Measurements from ENCODE around the gene SLC5A2. TPM values are rescaled to one million over a fixed set of nuclear protein-coding genes. Genes with fewer than 3 reads are reported as not detected.

The SLC5A2 gene
- total and polyA plus RNA-seq, 2 of the 13 experiments (the other 11 are each of a cell fraction or from before 2014, with no cell fraction given): 0.24 to 0.97 TPM

DNA sequence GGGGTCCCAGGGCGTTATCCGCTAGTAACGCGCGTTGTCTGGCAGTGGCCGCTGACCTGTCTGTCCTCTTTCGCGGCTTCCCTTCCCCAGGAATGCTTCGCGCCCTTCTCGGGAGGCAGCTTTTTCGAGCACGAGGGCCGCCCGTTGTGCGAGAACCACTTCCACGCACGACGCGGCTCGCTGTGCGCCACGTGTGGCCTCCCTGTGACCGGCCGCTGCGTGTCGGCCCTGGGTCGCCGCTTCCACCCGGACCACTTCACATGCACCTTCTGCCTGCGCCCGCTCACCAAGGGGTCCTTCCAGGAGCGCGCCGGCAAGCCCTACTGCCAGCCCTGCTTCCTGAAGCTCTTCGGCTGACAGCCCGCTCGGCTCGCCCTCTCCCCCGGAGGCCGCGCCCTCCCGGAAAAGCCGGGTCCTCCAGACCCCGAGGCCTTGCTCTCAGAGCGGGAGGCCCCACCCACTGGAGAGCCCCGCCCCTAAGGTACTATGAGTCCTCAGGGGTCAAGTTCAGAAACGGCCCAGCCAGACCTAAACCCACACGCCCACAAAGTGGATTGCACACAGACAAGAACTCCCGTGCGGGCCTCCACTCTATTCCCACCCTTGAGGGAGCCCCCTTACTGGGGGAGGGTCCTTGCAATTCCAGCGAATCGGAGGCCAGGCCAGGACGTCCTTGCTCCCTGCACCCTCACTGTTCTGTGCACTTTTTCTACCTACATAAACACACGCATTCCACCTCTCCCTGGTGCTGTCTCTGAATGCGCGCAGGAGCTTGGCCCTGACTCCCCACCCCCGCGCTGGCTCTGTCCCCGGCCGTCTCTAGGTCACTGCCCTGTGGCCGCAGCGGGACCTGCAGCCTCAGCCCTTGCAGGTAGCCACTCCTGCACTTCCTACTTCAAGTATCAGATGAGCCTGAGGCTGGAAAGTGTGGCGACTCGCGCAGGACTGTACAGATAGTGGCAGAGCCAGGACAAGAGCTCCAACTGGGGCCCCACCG is 5.4 kb upstream of the SLC5A2 start (continued):
- TF ChIP-seq, protein P1, sequence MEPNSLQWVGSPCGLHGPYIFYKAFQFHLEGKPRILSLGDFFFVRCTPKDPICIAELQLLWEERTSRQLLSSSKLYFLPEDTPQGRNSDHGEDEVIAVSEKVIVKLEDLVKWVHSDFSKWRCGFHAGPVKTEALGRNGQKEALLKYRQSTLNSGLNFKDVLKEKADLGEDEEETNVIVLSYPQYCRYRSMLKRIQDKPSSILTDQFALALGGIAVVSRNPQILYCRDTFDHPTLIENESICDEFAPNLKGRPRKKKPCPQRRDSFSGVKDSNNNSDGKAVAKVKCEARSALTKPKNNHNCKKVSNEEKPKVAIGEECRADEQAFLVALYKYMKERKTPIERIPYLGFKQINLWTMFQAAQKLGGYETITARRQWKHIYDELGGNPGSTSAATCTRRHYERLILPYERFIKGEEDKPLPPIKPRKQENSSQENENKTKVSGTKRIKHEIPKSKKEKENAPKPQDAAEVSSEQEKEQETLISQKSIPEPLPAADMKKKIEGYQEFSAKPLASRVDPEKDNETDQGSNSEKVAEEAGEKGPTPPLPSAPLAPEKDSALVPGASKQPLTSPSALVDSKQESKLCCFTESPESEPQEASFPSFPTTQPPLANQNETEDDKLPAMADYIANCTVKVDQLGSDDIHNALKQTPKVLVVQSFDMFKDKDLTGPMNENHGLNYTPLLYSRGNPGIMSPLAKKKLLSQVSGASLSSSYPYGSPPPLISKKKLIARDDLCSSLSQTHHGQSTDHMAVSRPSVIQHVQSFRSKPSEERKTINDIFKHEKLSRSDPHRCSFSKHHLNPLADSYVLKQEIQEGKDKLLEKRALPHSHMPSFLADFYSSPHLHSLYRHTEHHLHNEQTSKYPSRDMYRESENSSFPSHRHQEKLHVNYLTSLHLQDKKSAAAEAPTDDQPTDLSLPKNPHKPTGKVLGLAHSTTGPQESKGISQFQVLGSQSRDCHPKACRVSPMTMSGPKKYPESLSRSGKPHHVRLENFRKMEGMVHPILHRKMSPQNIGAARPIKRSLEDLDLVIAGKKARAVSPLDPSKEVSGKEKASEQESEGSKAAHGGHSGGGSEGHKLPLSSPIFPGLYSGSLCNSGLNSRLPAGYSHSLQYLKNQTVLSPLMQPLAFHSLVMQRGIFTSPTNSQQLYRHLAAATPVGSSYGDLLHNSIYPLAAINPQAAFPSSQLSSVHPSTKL (CRISPR knock-in tag; IDR thresholded peaks at IDR 0.05): peak; percentile 68; the same call in 1 of the 2 replicates
- TF ChIP-seq SSRP1 (CRISPR knock-in tag; IDR thresholded peaks at IDR 0.05) (no peak), HOMEZ (CRISPR knock-in tag; IDR thresholded peaks at IDR 0.05; ENCODE audit: low read depth) (peak; percentile 13; the same call in 1 of the 2 replicates), ZNF10 (CRISPR knock-in tag; IDR thresholded peaks at IDR 0.05; ENCODE audit: borderline replicate concordance, low read depth) (no peak), ZNF263 (CRISPR knock-in tag; IDR thresholded peaks at IDR 0.05) (no peak; the same call in 1 of the 2 replicates), FIP1L1 (IDR thresholded peaks at IDR 0.05; ENCODE audit: borderline replicate concordance, insufficient read depth, low read depth, low read length) (no peak), DMAP1 (CRISPR knock-in tag; IDR thresholded peaks at IDR 0.05) (no peak; the same call in 1 of the 2 replicates), SOX5 (CRISPR knock-in tag; IDR thresholded peaks at IDR 0.05; ENCODE audit: borderline replicate concordance) (peak; percentile 50), PCBP2 (optimal IDR thresholded peaks at IDR 0.05; ENCODE audit: low read depth, low read length, poor library complexity, severe bottlenecking) (no peak), HNF4A (CRISPR knock-in tag; IDR thresholded peaks at IDR 0.05) (peak; percentile 81), THAP11 (CRISPR knock-in tag; IDR thresholded peaks at IDR 0.05) (peak; percentile 53), ARHGAP35 (CRISPR knock-in tag; IDR thresholded peaks at IDR 0.05; ENCODE audit: borderline replicate concordance) (peak; percentile 51), ZNF331 (CRISPR knock-in tag; IDR thresholded peaks at IDR 0.05) (peak; percentile 54; the same call in 1 of the 2 replicates), ZNF354B (CRISPR knock-in tag; IDR thresholded peaks at IDR 0.05) (no peak), MAF1 (CRISPR knock-in tag; IDR thresholded peaks at IDR 0.05; ENCODE audit: borderline replicate concordance) (no peak), FOXM1 (CRISPR knock-in tag; IDR thresholded peaks at IDR 0.05) (no peak), MTA3 (CRISPR knock-in tag; IDR thresholded peaks at IDR 0.05) (peak; percentile 3; the same call in 1 of the 2 replicates), SIN3A (IDR thresholded peaks at IDR 0.05; ENCODE audit: borderline replicate concordance, low read depth, low read length) (peak; percentile 44; the same call in 1 of the 2 replicates), MXD3 (CRISPR knock-in tag; IDR thresholded peaks at IDR 0.05) (peak; percentile 56; the same call in 1 of the 2 replicates), HNF4G (IDR thresholded peaks at IDR 0.05; ENCODE audit: borderline replicate concordance, low read depth, low read length) (peak; percentile 11; the same call in 1 of the 2 replicates), HNF4G (CRISPR knock-in tag; IDR thresholded peaks at IDR 0.05; ENCODE audit: borderline replicate concordance, low read depth) (peak; percentile 74)
- TF ChIP-seq, protein P2, sequence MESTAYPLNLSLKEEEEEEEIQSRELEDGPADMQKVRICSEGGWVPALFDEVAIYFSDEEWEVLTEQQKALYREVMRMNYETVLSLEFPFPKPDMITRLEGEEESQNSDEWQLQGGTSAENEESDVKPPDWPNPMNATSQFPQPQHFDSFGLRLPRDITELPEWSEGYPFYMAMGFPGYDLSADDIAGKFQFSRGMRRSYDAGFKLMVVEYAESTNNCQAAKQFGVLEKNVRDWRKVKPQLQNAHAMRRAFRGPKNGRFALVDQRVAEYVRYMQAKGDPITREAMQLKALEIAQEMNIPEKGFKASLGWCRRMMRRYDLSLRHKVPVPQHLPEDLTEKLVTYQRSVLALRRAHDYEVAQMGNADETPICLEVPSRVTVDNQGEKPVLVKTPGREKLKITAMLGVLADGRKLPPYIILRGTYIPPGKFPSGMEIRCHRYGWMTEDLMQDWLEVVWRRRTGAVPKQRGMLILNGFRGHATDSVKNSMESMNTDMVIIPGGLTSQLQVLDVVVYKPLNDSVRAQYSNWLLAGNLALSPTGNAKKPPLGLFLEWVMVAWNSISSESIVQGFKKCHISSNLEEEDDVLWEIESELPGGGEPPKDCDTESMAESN (CRISPR knock-in tag; conservative IDR thresholded peaks at IDR 0.05): no peak; the same call in 1 of the 2 replicates
